T-helper 2 cell (primary cell): Measurements from ENCODE around the gene EXOC4.
A peak's percentile ranks its signal among the peaks of the same experiment; 100 is the strongest.
"Not testable (repeated sequence)": the region's sequence is repeated elsewhere in the genome, so short reads cannot be mapped to it uniquely, and the experiment has no call there.

Experiments used
- DNase-seq, 5 experiments: peaks; one replicate each; pipeline versions ENCODE4 v3.0.0 to v3.0.0-alpha.2; 2012 to 2022

The EXOC4 gene

GRCh38 chr7:133769668-133770067 is 516.8 kb downstream of the EXOC4 start:
- DNase-seq: no peak

GRCh38 chr7:133770863-133771492 is 518.1 kb downstream of the EXOC4 start:
- DNase-seq: no peak

- no peak for DNase-seq
Observed at GRCh38 chr7:133771788-133772419, 519.0 kb downstream of the EXOC4 start.

- DNase-seq: no peak
Observed at GRCh38 chr7:133773601-133774000, 520.7 kb downstream of the EXOC4 start.

- DNase-seq: no peak
Observed at GRCh38 chr7:133775201-133775600, 522.3 kb downstream of the EXOC4 start.

GRCh38 chr7:133776266-133776665 is 523.4 kb downstream of the EXOC4 start:
- no peak for DNase-seq

- no peak for DNase-seq
Observed at GRCh38 chr7:133777701-133778100, 524.8 kb downstream of the EXOC4 start.

GRCh38 chr7:133778472-133778871 is 525.6 kb downstream of the EXOC4 start:
- DNase-seq: peak in 1 of 5 experiments; percentile 57

- not testable (repeated sequence) for DNase-seq
Observed at GRCh38 chr7:133779538-133779937, 526.7 kb downstream of the EXOC4 start.

- DNase-seq: no peak
Observed at GRCh38 chr7:133780912-133781311, 528.0 kb downstream of the EXOC4 start.

- DNase-seq: no peak
Observed at GRCh38 chr7:133781486-133782090, 528.7 kb downstream of the EXOC4 start.

GRCh38 chr7:133782470-133782869 is 529.6 kb downstream of the EXOC4 start:
- DNase-seq: no peak

- DNase-seq: no peak
Observed at GRCh38 chr7:133783276-133783675, 530.4 kb downstream of the EXOC4 start.

- DNase-seq: no peak
Observed at GRCh38 chr7:133784486-133785001, 531.7 kb downstream of the EXOC4 start.

- no peak for DNase-seq
Observed at GRCh38 chr7:133786401-133786937, 533.6 kb downstream of the EXOC4 start.

- DNase-seq: no peak
Observed at GRCh38 chr7:133789974-133790373, 537.1 kb downstream of the EXOC4 start.

GRCh38 chr7:133790911-133791310 is 538.0 kb downstream of the EXOC4 start:
- no peak for DNase-seq

- no peak for DNase-seq
Observed at GRCh38 chr7:133794479-133794878, 541.6 kb downstream of the EXOC4 start.

GRCh38 chr7:133795068-133795665 is 542.3 kb downstream of the EXOC4 start:
- DNase-seq: no peak

GRCh38 chr7:133796782-133797745 is 544.2 kb downstream of the EXOC4 start:
- no peak for DNase-seq

GRCh38 chr7:133797818-133798520 is 545.1 kb downstream of the EXOC4 start:
- no peak for DNase-seq
